HG03280 (cell line): ENCODE results near the gene CLDN10.
"Not testable (repeated sequence)": the region's sequence is repeated elsewhere in the genome, so short reads cannot be mapped to it uniquely, and the experiment has no call there.

ENCODE experiments used
- ATAC-seq: cut with Tn5 transposase; IDR thresholded peaks from one replicate; pipeline ENCODE4 v1.9.1; 2021; ENCODE audit warnings: mild to moderate bottlenecking, moderate library complexity; ENCODE audit not compliant: unreplicated experiment

Gene CLDN10

DNA sequence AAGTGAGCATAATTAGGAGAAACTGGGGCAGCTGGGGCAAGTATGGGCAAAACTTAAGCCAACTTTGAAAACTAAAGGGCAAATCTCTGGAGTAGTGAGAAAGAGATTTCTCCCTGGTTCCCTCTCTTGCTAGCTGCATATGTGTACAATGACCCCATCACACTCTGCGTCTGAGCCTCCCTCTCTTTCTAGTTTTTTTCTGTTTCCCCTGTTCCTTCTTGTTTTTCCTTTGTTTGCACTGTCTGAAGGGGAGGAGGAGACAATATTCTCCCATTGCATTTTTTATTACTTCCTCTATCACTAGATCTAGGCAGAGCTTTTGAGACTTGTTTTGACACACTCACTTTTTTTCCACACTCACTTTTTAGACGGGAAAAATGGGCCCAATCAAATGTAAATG is 11.2 kb upstream of the CLDN10 start:
- ATAC-seq, result no peak

DNA sequence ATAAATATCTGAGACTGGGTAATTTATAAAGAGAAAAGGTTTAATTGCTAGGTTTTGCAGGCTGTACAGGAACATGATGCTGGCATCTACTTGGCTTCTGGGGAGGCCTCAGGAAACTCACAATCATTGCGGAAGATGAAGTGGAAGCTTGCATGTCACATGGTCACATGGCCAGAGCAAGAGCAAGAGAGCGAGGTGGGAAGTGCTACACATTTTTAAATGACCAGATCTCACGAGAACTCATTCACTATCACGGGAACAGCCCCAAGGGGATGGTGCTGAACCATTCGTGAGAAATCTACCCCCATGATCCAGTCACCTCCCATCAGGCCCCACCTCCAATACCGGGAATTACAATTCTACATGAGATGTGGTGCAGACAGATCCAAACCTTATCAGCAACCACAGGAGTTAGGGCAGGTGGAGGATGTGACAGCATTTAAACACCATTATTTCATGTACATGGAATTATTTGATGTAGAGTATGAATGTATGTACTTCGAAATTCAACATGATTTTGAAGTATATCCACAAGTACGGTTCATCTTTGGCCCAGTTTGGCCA is 10.5 kb upstream of the CLDN10 start:
- ATAC-seq, result no peak

DNA sequence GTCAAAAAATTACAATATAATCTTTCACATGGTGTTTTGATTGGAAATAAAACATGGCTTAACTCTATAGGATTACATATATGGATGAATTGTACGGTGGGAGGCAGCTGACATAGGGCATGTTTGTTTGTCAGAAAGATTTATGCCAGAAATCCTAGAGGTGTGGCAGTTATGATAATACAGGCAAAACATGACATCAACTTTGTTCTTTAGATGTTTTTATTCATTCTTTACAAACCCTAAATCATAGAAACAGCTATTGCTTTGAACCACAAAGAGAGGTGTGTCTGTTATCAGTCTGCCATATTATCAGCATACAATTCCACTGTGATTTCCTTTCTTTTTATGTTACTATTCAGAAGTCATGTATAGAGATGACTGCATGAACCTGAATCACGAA is 8.2 kb upstream of the CLDN10 start:
- ATAC-seq, result no peak

DNA sequence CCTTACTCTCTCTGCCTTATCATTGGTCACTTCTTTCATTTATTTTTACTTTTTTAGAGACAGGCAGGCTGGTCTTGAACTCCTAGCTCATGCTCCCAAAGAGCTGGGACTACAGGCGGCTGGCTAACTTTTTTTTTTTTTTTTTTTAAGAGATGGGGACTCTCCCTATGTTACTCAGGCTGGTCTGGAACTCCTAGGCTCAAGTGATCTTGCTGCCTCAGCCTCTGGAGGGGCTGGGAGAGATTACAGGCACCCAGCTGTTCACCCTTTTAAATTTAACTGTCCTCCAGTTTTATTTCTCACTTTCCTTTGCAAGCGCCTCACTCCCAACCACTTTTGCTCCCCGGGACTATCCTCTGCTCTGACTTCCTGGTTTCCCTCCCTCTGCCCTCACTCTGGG is 5.6 kb upstream of the CLDN10 start:
- ATAC-seq, result no peak

DNA sequence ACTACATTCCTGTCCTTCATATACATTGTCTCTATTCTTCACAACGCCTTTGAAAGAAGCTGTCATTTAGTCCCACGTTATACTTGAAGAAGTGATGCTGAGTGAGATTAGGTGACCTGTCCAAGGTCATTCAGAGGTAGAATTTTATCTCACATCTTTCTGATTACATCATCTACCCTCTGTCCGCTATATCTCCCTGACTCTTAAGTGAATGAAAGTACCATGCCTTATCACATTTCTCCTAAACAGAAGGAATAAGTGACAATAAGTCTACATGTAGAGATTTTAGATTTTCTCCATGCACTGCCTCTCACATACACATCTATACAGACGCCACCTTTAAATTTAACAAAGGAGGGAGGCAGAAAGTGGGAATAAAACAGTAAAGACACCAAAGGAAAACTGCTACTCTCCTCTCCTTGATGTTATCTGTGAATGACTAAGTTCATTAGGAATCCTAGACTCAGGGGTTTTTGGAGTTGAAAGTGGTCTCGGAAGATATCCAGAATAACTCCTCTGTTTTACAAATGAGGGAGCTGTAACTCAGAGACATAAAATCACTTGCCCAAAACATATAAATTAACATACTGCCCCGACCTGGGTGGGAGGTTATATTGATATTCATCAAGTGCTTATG is 4.9 kb upstream of the CLDN10 start:
- ATAC-seq, result no peak

DNA sequence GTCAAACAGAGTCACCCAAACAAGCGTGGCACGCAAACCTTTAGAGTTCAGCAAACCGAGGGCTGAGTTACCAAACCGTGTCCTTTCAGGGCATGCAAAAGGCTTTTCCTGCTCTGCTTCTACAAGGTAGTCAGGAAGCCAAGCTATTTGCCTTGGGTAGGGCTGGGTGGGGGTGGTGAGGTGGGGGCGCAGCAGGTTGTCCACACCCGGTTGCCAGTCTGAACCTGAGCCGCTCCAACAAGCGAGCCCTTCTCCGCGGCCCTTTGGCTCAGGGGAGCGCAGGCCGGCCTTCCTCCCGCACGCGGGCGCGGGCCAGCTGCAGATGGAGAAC is 347 bp upstream of the CLDN10 start:
- no peak for ATAC-seq

DNA sequence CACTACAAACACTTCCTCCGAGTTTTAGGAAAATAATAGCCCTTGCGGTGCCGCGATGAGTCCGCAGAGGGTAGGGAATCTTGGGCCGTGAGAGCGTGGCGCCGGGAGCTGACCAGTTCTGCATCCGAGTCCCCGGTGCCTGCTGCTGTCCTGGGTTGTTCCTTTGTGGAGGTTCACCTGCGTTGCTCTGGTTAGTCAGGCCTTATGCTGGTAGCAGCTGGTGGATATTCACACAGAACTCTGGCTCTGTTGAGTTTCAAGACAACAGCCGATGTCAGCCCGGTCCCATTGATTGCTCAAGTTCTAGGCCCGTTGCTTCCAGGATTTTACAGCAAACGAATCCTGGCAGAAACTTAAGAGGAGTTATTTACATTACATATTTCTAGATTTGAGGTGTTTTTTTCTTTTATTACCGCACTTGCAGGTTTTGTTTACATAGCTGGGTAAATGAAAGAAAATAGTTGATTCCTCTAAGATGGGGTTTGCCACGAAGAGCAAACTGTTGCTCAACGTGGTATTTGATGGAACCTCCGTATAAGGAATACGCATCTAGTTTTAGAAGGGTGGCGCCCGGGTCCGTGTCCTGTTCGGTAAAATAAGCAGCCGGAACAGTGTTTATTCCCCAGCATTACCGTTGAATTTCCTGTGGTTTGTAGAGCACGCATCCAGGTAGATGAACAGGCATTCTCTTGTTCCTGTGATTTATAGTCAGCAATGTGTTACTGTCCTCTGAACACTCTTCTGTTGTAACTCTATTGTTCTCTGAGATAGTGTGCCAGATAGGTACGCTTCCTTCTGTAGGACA is 1.3 kb downstream of the CLDN10 start:
- ATAC-seq, result no peak

DNA sequence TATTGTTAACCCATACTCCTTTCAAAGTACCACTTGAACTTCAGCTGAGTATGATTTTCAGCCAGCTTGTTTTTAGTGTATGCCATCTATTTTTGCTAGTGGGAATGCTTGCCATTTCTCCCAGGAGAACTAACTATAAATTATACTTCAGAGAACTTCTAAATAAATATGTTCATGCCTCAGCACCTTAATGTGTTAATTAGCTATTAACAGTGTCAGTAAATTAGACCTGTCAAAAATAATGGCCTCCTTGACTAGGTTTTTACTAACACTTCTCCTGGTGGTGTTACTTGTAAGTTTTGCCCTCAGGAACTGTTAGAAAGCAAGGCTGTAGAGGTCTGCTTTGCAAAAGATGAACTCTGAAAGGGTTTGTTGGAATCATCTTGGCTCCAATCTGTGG is 4.5 kb downstream of the CLDN10 start:
- no peak for ATAC-seq

DNA sequence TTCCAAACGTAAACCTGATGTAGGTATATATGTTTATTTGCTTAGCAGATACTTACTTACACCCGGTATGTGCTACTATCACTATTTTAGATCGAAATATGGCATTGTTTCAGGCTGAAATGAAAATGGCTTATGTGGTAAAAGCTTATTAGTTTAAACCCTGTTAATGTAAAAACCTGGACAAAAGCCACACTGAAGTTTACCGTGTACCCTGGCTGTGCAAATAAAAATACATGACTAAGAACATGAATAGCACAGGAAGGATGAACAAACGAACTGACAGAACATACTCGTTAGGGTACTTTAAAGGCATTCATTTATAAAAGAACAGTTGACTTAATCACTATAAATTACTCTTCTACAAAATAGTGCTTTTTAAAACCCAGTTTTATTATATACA is 6.6 kb downstream of the CLDN10 start:
- ATAC-seq, result no peak

DNA sequence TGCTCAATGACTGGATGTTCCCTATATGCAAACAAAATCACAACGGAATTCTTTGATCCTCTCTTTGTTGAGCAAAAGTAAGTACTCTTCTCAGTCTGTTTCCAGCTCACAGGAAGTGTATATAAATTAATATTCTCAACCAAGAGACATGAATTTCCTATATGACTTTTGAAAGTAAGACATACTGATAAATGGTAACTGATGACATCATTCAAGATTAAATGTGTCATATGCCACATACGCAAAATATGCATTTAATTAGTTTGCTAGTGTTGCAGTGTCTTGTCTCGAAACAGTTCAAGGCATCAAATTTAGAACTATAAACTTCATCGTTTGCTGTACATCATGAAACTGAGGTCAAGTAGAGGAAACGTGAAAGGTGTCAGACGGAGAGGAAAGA is 7.9 kb downstream of the CLDN10 start:
- ATAC-seq, result no peak

DNA sequence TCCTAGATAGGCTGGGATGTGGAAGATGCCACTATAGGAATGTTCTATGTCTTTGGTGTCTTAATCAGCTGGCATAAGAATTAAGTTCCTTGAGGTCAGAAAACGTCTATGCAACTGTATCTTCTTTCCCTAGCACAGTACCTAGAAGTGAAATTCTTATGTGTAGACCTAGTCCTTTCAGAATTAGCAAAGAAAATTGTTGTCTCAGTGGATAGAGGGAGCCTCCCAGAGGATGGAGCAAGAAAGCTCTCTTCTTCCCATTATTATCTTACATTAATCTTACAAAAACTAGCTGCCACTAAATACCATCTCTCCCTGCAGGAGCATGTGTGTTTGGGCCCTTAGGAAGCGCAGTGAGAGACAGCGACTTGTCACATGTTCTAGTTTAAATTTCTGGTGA is 11.6 kb downstream of the CLDN10 start:
- no peak for ATAC-seq

DNA sequence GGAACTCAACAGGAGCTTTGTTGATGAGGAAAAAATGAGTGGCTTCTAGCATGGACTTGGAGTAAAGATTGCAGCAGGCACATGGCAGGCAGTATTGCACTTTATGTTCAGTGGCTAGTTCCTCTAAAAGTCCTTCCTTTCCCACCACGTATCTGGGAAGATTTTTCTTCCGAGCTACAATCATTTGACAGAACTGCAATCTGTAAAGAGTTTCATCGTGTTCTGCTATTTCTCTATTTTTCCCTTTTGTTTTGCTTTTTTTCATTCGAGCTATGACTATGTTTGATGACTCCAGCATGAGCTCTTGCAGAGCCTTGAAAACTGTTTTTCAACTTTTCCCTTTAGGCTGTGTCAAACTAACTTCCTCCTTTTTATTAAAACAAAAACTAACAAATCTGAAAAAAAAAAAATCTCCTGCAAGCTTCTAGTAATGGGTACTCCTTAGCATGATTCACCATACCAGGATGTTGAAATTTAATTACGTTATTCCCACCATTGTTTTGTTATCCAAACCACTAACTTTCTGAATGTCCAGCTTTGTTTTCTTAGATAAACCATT is 12.3 kb downstream of the CLDN10 start:
- no peak for ATAC-seq

DNA sequence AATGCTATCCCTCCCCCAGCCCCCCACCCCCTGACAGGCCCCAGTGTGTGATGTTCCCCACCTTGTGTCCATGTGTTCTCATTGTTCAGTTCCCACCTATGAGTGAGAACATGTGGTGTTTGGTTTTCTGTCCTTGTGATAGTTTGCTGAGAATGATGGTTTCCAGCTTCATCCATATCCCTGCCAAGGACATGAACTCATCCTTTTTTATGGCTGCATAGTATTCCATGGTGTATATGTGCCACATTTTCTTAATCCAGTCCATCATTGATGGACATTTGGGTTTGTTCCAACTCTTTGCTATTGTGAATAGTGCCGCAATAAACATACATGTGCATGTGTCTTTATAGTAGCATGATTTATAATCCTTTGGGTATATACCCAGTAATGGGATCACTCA is 13.2 kb downstream of the CLDN10 start:
- ATAC-seq, result not testable (repeated sequence)

DNA sequence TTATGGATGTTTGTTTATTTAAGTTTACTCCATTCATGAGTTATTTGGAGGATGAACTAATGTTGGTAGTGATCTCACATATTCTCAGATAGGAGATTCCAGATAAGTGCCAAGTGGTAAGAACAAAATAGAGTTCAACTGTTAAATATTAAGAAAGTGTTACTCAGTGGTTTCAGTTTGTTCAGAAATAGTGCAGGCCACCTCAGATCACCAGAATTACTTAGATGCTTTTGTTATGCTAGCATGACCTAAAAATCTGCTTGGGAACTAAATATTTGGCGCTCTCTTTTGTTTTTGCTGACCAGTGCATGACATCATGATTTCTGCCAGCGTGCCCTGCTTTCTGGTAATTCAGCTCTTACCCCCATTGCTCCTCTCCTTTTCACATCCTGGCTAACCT is 15.6 kb downstream of the CLDN10 start:
- no peak for ATAC-seq

DNA sequence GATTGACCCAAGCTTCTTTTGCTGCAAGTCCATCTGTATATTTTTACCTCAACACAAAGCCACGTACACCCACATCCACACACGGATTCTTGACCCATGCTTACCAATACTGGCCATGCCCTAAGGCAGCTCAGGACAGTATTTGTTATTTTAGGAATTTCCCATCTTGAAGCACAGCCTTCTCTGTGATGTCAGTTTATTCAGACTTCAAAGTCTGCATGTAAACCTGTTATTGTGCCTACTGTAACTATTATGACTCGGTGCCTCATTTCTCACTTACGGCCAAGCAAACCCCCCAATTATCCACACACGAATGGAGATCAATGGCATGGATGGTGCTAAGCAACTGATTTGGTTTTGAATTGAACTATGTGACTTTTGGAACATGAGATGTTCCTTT is 17.5 kb downstream of the CLDN10 start:
- no peak for ATAC-seq

DNA sequence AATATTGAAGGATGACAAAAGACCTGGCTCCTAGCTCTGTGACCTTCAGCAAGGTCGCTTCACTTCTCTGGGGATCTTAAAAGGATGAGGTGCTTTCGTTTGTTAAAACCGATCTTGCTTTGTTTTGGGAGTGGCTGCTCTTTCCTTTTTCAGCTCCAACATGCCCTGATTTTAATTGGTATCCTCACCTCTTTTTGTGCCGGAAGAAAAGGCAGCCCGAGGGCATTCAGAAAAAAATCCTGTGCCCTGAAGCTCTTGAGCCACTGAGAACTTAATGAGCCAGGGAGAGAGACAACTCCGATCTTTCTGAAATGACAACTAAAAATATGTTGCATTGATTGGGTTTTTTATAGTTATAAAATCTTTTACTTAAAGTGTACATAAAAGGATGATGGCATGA is 19.4 kb downstream of the CLDN10 start:
- ATAC-seq, result no peak

DNA sequence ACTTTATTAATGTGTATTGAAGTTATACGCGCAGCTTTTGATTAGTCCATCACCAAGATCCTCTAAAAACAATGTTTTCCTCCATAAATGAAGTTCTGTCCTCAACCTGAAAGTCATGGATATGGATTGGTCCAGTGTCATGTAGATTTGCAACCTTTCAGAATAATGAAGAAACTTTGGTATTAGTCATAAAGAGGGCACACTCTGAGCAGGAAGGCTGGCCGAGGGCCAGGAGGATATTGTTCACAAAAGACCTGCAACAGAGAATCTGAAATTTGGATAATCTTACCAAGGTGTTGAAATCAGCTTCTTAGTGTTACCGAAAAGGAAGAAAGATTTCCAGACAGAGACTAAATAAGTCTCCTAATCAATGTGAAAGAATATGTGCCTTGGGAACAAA is 20.7 kb downstream of the CLDN10 start:
- ATAC-seq, result no peak

DNA sequence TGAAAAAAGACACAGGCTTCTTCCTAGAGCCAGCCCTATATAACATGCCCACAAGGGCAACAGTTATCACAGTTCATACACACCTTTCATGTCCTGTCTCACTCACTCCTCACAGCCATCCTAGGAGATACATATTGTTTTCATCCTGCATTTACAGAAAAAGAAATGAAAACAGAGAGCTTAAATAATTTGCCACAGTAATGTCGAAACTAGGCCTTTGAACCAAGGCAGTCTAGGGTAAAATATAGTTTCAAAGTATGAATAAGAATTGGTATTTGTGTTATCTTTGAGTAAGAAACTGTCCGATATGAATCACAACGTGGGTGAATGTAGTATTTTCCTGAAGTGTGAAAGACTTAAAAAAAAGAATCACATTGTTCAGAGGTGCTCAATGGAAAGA is 26.8 kb downstream of the CLDN10 start:
- peak; percentile 83 for ATAC-seq

DNA sequence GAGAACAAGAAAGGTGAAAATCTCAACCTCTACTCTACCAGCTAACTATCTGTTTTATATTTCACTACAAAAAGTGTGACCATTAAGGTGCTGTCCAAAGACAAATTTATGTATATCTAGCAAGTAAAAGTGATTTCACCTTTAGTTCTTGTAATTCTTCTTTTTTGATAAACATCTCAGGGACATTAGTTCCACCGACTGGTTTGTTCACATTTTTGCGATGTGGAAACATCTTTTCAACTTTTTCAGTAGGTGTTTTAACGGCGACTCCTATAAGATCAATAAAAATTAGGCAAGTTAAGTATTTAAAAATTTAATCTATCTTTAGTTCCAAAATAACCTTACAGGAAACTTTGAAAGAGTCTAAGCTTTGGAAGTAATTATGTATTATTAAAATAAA is 33.3 kb downstream of the CLDN10 start:
- ATAC-seq, result no peak

DNA sequence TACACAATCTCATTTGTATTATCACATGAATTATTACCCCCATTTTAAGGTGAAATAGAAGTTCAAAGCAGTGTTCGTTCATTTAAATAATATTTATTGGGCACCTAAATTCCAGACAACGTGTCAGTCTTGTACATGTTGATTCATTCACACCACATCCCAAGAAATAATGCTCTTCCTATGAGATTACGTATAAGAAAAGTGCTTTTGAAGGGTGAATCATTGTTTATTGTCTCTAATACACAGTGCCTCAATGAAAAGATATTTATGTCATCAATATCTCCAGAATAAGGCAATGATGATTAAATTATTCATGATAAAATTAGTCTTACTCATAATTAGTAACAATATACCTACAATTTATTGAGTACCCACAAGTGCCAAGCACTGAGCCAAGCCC is 35.6 kb downstream of the CLDN10 start:
- no peak for ATAC-seq

DNA sequence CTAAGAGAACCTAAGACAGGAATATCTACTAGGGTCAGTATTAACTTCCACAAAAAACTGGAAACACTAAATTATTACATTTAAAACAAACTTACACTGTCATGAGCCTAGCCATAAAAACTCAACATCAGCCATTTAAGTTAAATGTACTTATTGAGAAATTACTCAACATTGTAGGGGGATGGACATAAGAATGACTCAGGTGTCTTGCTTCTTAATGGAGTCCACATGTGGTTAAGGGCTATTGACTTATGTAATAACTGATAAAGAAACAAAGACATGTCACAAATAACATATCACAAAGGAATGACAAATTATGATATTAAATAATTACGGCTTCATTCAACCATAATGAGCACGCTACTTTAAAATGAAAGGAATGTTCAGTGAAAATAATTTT is 36.2 kb downstream of the CLDN10 start:
- no peak for ATAC-seq

DNA sequence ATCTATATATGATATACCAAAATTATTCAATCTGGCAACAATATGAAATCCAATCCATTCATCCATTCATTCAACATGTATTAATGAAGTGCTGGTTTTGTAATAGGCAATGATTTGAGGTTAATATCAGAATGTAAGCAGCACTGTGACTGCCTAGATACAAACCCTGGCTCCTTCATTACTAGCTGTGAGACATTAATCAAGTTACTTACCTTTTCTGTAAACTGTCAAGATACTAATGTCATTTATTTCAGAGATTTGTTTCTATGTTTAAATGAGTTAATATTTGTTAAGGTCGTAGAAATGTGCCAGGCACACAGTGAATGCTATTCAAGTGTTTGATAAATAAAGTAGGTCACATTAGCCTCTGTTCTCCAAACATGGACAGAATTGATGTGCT is 40.9 kb downstream of the CLDN10 start:
- no peak for ATAC-seq
